GM19372 (cell line): ENCODE measurements around the gene SARS1.

Experiments used
- ATAC-seq: cut with Tn5 transposase; IDR thresholded peaks from one replicate; pipeline ENCODE4 v1.9.1; 2021; ENCODE audit warnings: mild to moderate bottlenecking, low read depth, moderate library complexity; ENCODE audit not compliant: unreplicated experiment

SARS1 gene

GRCh38 chr1:109248444-109248796 is 34.7 kb downstream of the SARS1 start:
- ATAC-seq: no peak

GRCh38 chr1:109248797-109249629 is 35.3 kb downstream of the SARS1 start, which contains the start of gene CELSR2:
Gene CELSR2, plus strand, starts transcription at chr1:109249539. Its CDS starts 541 bp downstream, at chr1:109250080.
- peak; percentile 82 for ATAC-seq

DNA sequence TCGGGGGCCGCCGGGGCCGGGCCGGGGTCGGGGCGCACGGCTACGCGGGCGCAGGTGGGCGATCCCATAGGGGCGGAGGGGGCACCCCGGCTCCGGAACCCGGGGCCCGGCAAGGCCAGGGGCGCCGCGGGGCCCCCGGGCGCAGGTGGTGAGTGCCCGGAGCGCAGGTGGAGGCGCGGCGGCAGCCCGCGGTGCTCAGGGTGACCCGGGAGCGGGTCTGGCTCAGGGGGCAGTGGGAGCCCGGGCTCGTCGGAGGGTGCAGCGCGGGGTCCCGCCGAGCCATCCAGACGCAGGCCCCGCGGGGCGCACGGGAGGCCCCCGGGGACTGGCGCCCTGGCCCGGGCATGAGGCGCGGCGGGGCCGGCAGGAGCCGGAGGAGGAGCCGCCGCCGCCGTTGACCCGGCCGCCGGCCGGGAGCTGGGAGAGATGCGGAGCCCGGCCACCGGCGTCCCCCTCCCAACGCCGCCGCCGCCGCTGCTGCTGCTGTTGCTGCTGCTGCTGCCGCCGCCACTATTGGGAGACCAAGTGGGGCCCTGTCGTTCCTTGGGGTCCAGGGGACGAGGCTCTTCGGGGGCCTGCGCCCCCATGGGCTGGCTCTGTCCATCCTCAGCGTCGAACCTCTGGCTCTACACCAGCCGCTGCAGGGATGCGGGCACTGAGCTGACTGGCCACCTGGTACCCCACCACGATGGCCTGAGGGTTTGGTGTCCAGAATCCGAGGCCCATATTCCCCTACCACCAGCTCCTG is 36.1 kb downstream of the SARS1 start:
- peak; percentile 40 for ATAC-seq

DNA sequence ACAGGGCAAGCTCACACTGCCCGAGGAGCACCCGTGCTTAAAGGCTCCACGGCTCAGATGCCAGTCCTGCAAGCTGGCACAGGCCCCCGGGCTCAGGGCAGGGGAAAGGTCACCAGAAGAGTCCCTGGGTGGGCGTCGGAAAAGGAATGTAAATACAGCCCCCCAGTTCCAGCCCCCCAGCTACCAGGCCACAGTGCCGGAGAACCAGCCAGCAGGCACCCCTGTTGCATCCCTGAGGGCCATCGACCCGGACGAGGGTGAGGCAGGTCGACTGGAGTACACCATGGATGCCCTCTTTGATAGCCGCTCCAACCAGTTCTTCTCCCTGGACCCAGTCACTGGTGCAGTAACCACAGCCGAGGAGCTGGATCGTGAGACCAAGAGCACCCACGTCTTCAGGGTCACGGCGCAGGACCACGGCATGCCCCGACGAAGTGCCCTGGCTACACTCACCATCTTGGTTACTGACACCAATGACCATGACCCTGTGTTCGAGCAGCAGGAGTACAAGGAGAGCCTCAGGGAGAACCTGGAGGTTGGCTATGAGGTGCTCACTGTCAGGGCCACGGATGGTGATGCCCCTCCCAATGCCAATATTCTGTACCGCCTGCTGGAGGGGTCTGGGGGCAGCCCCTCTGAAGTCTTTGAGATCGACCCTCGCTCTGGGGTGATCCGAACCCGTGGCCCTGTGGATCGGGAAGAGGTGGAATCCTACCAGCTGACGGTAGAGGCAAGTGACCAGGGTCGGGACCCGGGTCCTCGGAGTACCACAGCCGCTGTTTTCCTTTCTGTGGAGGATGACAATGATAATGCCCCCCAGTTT is 36.9 kb downstream of the SARS1 start:
- no peak for ATAC-seq

DNA sequence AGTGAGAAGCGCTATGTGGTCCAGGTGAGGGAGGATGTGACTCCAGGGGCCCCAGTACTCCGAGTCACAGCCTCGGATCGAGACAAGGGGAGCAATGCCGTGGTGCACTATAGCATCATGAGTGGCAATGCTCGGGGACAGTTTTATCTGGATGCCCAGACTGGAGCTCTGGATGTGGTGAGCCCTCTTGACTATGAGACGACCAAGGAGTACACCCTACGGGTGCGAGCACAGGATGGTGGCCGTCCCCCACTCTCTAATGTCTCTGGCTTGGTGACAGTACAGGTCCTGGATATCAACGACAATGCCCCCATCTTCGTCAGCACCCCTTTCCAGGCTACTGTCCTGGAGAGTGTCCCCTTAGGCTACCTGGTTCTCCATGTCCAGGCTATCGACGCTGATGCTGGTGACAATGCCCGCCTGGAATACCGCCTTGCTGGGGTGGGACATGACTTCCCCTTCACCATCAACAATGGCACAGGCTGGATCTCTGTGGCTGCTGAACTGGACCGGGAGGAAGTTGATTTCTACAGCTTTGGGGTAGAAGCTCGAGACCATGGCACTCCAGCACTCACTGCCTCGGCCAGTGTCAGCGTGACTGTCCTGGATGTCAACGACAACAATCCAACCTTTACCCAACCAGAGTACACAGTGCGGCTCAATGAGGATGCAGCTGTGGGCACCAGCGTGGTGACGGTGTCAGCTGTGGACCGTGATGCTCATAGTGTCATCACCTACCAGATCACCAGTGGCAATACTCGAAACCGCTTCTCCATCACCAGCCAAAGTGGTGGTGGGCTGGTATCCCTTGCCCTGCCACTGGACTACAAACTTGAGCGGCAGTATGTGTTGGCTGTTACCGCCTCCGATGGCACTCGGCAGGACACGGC is 37.8 kb downstream of the SARS1 start:
- no peak for ATAC-seq

DNA sequence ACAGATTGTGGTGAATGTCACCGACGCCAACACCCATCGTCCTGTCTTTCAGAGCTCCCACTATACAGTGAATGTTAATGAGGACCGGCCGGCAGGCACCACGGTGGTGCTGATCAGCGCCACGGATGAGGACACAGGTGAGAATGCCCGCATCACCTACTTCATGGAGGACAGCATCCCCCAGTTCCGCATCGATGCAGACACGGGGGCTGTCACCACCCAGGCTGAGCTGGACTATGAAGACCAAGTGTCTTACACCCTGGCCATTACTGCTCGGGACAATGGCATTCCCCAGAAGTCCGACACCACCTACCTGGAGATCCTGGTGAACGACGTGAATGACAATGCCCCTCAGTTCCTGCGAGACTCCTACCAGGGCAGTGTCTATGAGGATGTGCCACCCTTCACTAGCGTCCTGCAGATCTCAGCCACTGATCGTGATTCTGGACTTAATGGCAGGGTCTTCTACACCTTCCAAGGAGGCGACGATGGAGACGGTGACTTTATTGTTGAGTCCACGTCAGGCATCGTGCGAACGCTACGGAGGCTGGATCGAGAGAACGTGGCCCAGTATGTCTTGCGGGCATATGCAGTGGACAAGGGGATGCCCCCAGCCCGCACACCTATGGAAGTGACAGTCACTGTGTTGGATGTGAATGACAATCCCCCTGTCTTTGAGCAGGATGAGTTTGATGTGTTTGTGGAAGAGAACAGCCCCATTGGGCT is 38.6 kb downstream of the SARS1 start:
- no peak for ATAC-seq

DNA sequence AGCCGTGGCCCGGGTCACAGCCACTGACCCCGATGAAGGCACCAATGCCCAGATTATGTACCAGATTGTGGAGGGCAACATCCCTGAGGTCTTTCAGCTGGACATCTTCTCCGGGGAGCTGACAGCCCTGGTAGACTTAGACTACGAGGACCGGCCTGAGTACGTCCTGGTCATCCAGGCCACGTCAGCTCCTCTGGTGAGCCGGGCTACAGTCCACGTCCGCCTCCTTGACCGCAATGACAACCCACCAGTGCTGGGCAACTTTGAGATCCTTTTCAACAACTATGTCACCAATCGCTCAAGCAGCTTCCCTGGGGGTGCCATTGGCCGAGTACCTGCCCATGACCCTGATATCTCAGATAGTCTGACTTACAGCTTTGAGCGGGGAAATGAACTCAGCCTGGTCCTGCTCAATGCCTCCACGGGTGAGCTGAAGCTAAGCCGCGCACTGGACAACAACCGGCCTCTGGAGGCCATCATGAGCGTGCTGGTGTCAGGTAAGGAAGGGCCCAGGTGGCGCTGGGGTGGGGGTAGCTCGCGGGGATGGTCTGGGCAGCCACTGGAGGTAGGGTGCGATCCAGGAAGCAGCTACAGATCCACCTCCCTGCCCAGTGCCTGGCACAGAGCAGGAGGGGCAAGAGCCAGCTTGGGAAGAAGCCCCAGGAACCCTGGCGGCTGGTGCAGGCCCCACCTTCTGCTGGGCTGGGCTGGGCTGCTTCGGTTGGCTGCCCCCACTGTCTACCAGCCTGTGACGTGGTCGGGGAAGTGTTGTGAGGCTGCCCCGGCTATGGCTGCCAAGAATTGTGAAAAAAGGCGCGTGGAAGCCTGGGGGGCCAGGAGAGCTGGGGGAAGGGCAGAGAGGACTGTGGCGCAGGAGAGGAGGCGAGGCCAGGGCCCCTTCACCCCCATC is 39.4 kb downstream of the SARS1 start:
- no peak for ATAC-seq

- no peak for ATAC-seq
Observed at GRCh38 chr1:109253803-109254620, 40.3 kb downstream of the SARS1 start.

- ATAC-seq: no peak
Observed at GRCh38 chr1:109254621-109255096, 40.9 kb downstream of the SARS1 start.

DNA sequence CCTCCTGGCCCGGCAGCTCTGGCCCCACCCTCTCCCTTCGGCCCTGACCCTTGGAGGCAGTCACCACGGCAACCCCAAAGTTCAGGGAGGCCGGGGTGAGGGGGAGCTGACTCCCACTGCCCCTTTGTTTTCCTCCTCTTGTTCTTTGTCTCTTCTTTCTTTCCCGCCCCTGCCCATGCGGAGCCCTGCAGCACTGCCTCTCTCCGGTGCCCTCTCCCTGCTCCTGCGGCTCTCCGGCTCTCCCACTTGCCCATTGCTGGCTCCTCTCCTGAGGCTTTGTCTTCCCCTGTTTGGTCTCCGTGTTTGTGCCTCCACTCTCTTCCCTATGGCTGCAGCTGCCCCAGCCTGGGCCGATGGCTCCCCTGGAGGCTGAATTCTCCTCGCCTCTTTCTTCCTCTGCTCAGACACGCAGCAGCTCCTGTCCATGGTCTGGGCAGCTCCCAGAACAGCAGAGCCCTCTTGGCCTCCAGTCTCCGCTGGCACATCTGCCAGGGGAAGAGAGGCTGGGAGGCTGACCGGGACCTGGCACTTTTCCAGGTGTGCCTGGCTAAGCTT is 41.5 kb downstream of the SARS1 start:
- no peak for ATAC-seq

GRCh38 chr1:109255678-109256077 is 42.0 kb downstream of the SARS1 start:
- ATAC-seq: no peak

DNA sequence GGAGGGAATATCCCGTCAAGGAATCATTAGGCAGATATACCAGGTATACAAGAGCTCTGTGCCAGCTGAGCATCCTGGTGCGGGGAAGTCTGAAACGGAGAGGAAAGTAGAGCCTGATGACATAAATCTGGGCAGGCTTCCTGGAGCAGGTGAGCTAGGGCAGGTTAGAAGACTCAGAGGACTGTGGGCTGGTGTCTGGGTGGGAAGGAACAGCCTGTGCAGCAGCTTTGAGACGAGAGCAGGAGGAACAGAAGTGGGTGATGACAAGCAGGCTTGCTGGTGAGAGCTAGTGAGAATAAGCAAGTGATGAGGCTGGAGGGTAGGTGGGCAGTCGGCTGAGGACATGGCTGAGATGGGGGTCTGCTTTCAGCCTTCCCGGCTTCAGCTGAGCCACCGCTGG is 42.4 kb downstream of the SARS1 start:
- no peak for ATAC-seq

DNA sequence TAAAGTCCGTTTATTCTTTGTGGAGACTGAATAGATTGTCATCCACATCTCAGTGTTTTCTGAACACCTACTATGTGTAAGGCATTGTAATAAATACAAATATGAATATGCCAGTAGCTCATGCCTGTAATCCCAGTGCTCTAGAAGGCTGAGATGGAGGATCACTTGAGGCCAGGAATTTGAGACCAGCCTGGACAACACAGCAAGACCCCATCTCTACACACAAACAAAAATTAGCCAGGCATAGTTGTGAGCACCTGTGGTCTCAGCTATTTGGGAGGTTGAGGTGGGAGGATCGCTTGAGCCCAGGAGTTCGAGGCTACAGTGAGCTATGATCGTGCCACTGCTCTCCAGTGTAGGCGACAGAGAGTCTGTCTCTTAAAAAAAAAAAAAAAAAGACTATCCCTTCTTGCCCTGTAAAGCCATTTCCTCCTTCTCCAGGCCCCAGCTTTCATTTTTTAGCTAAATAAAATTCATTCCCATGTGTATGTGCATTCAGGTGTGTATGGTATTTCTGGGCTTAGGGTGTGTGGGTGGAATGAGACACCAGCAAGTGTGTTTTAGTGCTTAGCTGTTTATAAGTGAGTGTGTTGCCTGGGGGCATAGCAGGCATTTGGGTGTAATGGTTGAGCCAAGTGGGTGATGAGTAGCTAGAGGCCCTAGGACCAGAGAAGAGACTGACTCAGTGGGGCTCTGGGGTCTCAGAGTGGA is 43.4 kb downstream of the SARS1 start:
- ATAC-seq: no peak

- ATAC-seq: no peak
Observed at GRCh38 chr1:109257682-109258421, 44.1 kb downstream of the SARS1 start.
